ENCODE data around the gene NRP2. TPM values are rescaled to one million over a fixed set of nuclear protein-coding genes. Genes with fewer than 3 reads are reported as not detected.

NRP2 gene
- total RNA-seq, 1 experiment from 2014 or later = 31.0 TPM

GRCh38 chr2:205687641-205687956 is 5.3 kb downstream of the NRP2 start:
- no peak overlapping the region for H3K27ac ChIP-seq
- no peaks in the 10 kb centered on the region for H4K20me1 ChIP-seq (ENCODE audit: insufficient read depth)
- no peaks in the 10 kb centered on the region for H3K36me3 ChIP-seq (ENCODE audit: low read depth)
- peaks cover 68% of the 10 kb centered on the region for H3K79me2 ChIP-seq (ENCODE audit: low read depth)
- TF ChIP-seq EZH2 (IDR thresholded peaks at IDR 0.05; ENCODE audit: low read depth) (no peak), CTCF (conservative IDR thresholded peaks at IDR 0.05) (no peak)
- H3K27me3 ChIP-seq (ENCODE audit: insufficient read depth, low read depth) = no peaks in the 10 kb centered on the region
- intact Hi-C loops (cut with micrococcal nuclease; ENCODE audit: unreplicated experiment) = loop anchor here (10.0 kb wide), 1 partner anchor 1143 kb away; the partner anchor contains the start of gene PARD3B
- H3F3A ChIP-seq (ENCODE audit: insufficient read depth, low read depth) = no peaks in the 10 kb centered on the region
- ChIA-PET CTCF (no interaction called here), POLR2A (ENCODE audit: unreplicated experiment) (no interaction called here)
- no peaks in the 10 kb centered on the region for H3K9me2 ChIP-seq (ENCODE audit: insufficient read depth)
- no peak overlapping the region for H2AFZ ChIP-seq
- no peak for DNase-seq
- no peaks in the 10 kb centered on the region for H3K4me1 ChIP-seq (replicated peaks; ENCODE audit: insufficient read depth)
- H3K4me3 ChIP-seq = no peak overlapping the region
- H3K9me3 ChIP-seq (ENCODE audit: insufficient read depth, low read depth) = no peaks in the 10 kb centered on the region
- H3K4me2 ChIP-seq = no peak overlapping the region
- no TSS peak for BruUV-seq (replicated peaks)

- Histone ChIP-seq H3K27ac (no peak overlapping the region), H3K27me3 (ENCODE audit: insufficient read depth, low read depth) (no peaks in the 10 kb centered on the region), H2AFZ (no peak overlapping the region), H4K20me1 (ENCODE audit: insufficient read depth) (no peaks in the 10 kb centered on the region), H3K9me2 (ENCODE audit: insufficient read depth) (no peaks in the 10 kb centered on the region), H3K4me1 (replicated peaks; ENCODE audit: insufficient read depth) (no peaks in the 10 kb centered on the region), H3F3A (ENCODE audit: insufficient read depth, low read depth) (no peaks in the 10 kb centered on the region), H3K9me3 (ENCODE audit: insufficient read depth, low read depth) (no peaks in the 10 kb centered on the region), H3K79me2 (ENCODE audit: low read depth) (peaks cover 60% of the 10 kb centered on the region), H3K4me2 (no peak overlapping the region), H3K4me3 (no peak overlapping the region), H3K36me3 (ENCODE audit: low read depth) (no peaks in the 10 kb centered on the region)
- intact Hi-C loops (cut with micrococcal nuclease; ENCODE audit: unreplicated experiment) = loop anchor here (10.0 kb wide), 1 partner anchor 1144 kb away; the partner anchor contains the start of gene PARD3B
- DNase-seq = no peak
- POLR2A ChIA-PET (ENCODE audit: unreplicated experiment) = no interaction called here
- no TSS peak for BruUV-seq (replicated peaks)
- CTCF ChIA-PET = no interaction called here
- TF ChIP-seq EZH2 (IDR thresholded peaks at IDR 0.05; ENCODE audit: low read depth) (no peak), CTCF (conservative IDR thresholded peaks at IDR 0.05) (no peak)
These were observed 6.3 kb downstream of the NRP2 start for GRCh38 chr2:205688417-205689200.

- H3K27me3 ChIP-seq (ENCODE audit: insufficient read depth, low read depth) = no peaks in the 10 kb centered on the region
- H3K4me2 ChIP-seq = no peak overlapping the region
- H3K4me1 ChIP-seq (replicated peaks; ENCODE audit: insufficient read depth) = no peaks in the 10 kb centered on the region
- ChIA-PET POLR2A (ENCODE audit: unreplicated experiment) (no interaction called here), CTCF (no interaction called here)
- H3K4me3 ChIP-seq = no peak overlapping the region
- no peak overlapping the region for H2AFZ ChIP-seq
- intact Hi-C loops (cut with micrococcal nuclease; ENCODE audit: unreplicated experiment) = loop anchor here (10.0 kb wide), 1 partner anchor 1145 kb away; the partner anchor contains the start of gene PARD3B
- H3K9me3 ChIP-seq (ENCODE audit: insufficient read depth, low read depth) = no peaks in the 10 kb centered on the region
- peaks cover 54% of the 10 kb centered on the region for H3K79me2 ChIP-seq (ENCODE audit: low read depth)
- H3K36me3 ChIP-seq (ENCODE audit: low read depth) = no peaks in the 10 kb centered on the region
- no TSS peak for BruUV-seq (replicated peaks)
- TF ChIP-seq EZH2 (IDR thresholded peaks at IDR 0.05; ENCODE audit: low read depth) (no peak), CTCF (conservative IDR thresholded peaks at IDR 0.05) (no peak)
- H3K27ac ChIP-seq = no peak overlapping the region
- H4K20me1 ChIP-seq (ENCODE audit: insufficient read depth) = no peaks in the 10 kb centered on the region
- no peaks in the 10 kb centered on the region for H3K9me2 ChIP-seq (ENCODE audit: insufficient read depth)
- DNase-seq = no peak
- no peaks in the 10 kb centered on the region for H3F3A ChIP-seq (ENCODE audit: insufficient read depth, low read depth)
These were observed 7.5 kb downstream of the NRP2 start for GRCh38 chr2:205689820-205690219.

Measured in PC-9 (cell line).